GM23338 (cell line): ENCODE results near the gene COL25A1. TPM values are rescaled to one million over a fixed set of nuclear protein-coding genes. Genes with fewer than 3 reads are reported as not detected.

Experiments used
- ATAC-seq: fragments of 200-7000 bp; cut with Tn5 transposase; 3 replicates; pipeline ENCODE4 v1.9.1; 2020
- DNase-seq: peaks from one replicate; pipeline ENCODE4 v3.0.0-alpha.2; 2015; ENCODE audit warnings: low spot score
- H2AFZ ChIP-seq: fragments of 200-600 bp; sonication (generic); 2 replicates; pipeline ENCODE4 v1.8.0; 2016; ENCODE audit warnings: antibody characterized with exemption, mild to moderate bottlenecking, moderate library complexity
- H3F3A ChIP-seq: fragments of 200-600 bp; sonication (generic); replicated peaks from 2 replicates; pipeline ENCODE4 v1.8.0; 2017; ENCODE audit warnings: antibody characterized with exemption, mixed run types, low read depth
- H3K27ac ChIP-seq: fragments of 200-600 bp; sonication (generic); 2 replicates; pipeline ENCODE4 v1.6.1; 2016; ENCODE audit warnings: low read depth
- H3K27me3 ChIP-seq: fragments of 200-600 bp; sonication (generic); 2 replicates; pipeline ENCODE4 v1.8.0; 2016; ENCODE audit warnings: mild to moderate bottlenecking, mixed run types, moderate library complexity; ENCODE audit not compliant: insufficient read depth
- H3K36me3 ChIP-seq: fragments of 200-600 bp; sonication (generic); 2 replicates; pipeline ENCODE4 v1.8.0; 2016; ENCODE audit warnings: mild to moderate bottlenecking; ENCODE audit not compliant: insufficient read depth
- H3K4me1 ChIP-seq: fragments of 200-600 bp; sonication (generic); 2 replicates; pipeline ENCODE4 v1.8.0; 2016; ENCODE audit warnings: mild to moderate bottlenecking, moderate library complexity; ENCODE audit not compliant: insufficient read depth
- H3K4me2 ChIP-seq: fragments of 200-600 bp; sonication (generic); 2 replicates; pipeline ENCODE4 v1.7.1; 2017; ENCODE audit warnings: mixed run types
- H3K4me3 ChIP-seq: fragments of 200-600 bp; sonication (generic); 2 replicates; pipeline ENCODE4 v1.6.1; 2016; ENCODE audit warnings: mixed run types
- H3K79me2 ChIP-seq: fragments of 200-600 bp; sonication (generic); replicated peaks from 2 replicates; pipeline ENCODE4 v1.8.0; 2017; ENCODE audit warnings: mild to moderate bottlenecking; ENCODE audit not compliant: insufficient read depth
- H3K9me2 ChIP-seq: fragments of 200-600 bp; sonication (generic); 2 replicates; pipeline ENCODE4 v1.8.0; 2017; ENCODE audit not compliant: insufficient read depth
- H4K20me1 ChIP-seq: fragments of 200-600 bp; sonication (generic); replicated peaks from 2 replicates; pipeline ENCODE4 v1.8.0; 2017; ENCODE audit warnings: mild to moderate bottlenecking; ENCODE audit not compliant: insufficient read depth
- H3K27ac Mint-ChIP-seq: 2 replicates; pipeline ENCODE4 v1.8.0; 2020; ENCODE audit warnings: inconsistent platforms, mild to moderate bottlenecking, moderate library complexity, mixed read lengths
- H3K27me3 Mint-ChIP-seq: 3 replicates; pipeline ENCODE4 v1.8.0; 2022; ENCODE audit warnings: low read depth, mild to moderate bottlenecking, moderate library complexity, mixed read lengths, inconsistent platforms; ENCODE audit not compliant: insufficient read depth, poor library complexity
- H3K36me3 Mint-ChIP-seq: 3 replicates; pipeline ENCODE4 v1.8.0; 2021; ENCODE audit warnings: low read depth, mild to moderate bottlenecking, inconsistent platforms, moderate library complexity, mixed read lengths
- H3K4me1 Mint-ChIP-seq: 3 replicates; pipeline ENCODE4 v1.8.0; 2020; ENCODE audit warnings: mild to moderate bottlenecking, inconsistent platforms, mixed read lengths
- H3K4me3 Mint-ChIP-seq: 3 replicates; pipeline ENCODE4 v1.8.0; 2021; ENCODE audit warnings: moderate library complexity, mild to moderate bottlenecking, inconsistent platforms, mixed read lengths
- H3K9me3 Mint-ChIP-seq: 3 replicates; pipeline ENCODE4 v1.8.0; 2020; ENCODE audit warnings: moderate library complexity, mild to moderate bottlenecking, inconsistent platforms, mixed read lengths
- ETS1 ChIP-seq: IDR thresholded peaks from 2 replicates; pipeline ENCODE4 v1.6.1; 2016; ENCODE audit warnings: antibody characterized with exemption
- JUNB ChIP-seq: IDR thresholded peaks from one replicate; pipeline ENCODE4 v1.6.1; 2016; ENCODE audit warnings: antibody characterized with exemption; ENCODE audit not compliant: unreplicated experiment
- POLR2AphosphoS5 ChIP-seq: IDR thresholded peaks from 2 replicates; pipeline ENCODE4 v1.6.1; 2016; ENCODE audit warnings: antibody characterized with exemption, low read depth
- STAT1 ChIP-seq: IDR thresholded peaks from one replicate; pipeline ENCODE4 v1.6.1; 2016; ENCODE audit warnings: antibody characterized with exemption; ENCODE audit not compliant: unreplicated experiment
- ZNF462 ChIP-seq: fragments of 250-450 bp; sonication (Bioruptor Pico); IDR thresholded peaks from 2 replicates; pipeline ENCODE4 v1.5.0; 2020; ENCODE audit warnings: mild to moderate bottlenecking, moderate library complexity
- polyA plus RNA-seq: library from polyadenylated mRNA; unstranded; fragments of >200 nt; fragmentation: Nextera tagmentation; extraction: Ambion mirVana; gene quantifications from 2 replicates; pipeline ENCODE4 v1.2.1, GENCODE V29; 2016
- total RNA-seq: library from RNA; depleted of rRNA; stranded (reverse); fragments of >200 nt; shearing (Covaris generic); gene quantifications from 2 replicates; pipeline ENCODE4 v1.2.3, GENCODE V29; 2014

The COL25A1 gene
- total and polyA plus RNA-seq, 2 experiments from 2014 or later = 3.9 to 5.6 TPM

- Histone ChIP-seq H3K79me2 (no peaks in the 10 kb centered on the region), H2AFZ (no peak overlapping the region), H3K27ac (no peak overlapping the region), H3K4me2 (no peak overlapping the region), H4K20me1 (no peaks in the 10 kb centered on the region), H3K4me3 (no peak overlapping the region), H3K36me3 (no peaks in the 10 kb centered on the region), H3F3A (no peaks in the 10 kb centered on the region), H3K27me3 (no peaks in the 10 kb centered on the region), H3K9me2 (no peaks in the 10 kb centered on the region), H3K4me1 (no peaks in the 10 kb centered on the region)
- H3K4me3 Mint-ChIP-seq = no peak overlapping the region
- no peaks in the 10 kb centered on the region for H3K36me3 Mint-ChIP-seq
- no peak overlapping the region for H3K27ac Mint-ChIP-seq
- H3K4me1 Mint-ChIP-seq = no peaks in the 10 kb centered on the region
- H3K27me3 Mint-ChIP-seq = no peaks in the 10 kb centered on the region
- H3K9me3 Mint-ChIP-seq = no peaks in the 10 kb centered on the region
- ATAC-seq = no peak
- DNase-seq = no peak
- TF ChIP-seq POLR2AphosphoS5 = no peak
- no peak for TF ChIP-seq STAT1
- no peak for TF ChIP-seq JUNB
- TF ChIP-seq ZNF462 = no peak
Measured at GRCh38 chr4:109266891-109267290, 35.6 kb downstream of the COL25A1 start.

GRCh38 chr4:109266236-109266635 lies 36.2 kb downstream of the COL25A1 start:
- Histone ChIP-seq H3K4me1 (no peaks in the 10 kb centered on the region), H3K27me3 (no peaks in the 10 kb centered on the region), H3F3A (no peaks in the 10 kb centered on the region), H2AFZ (no peak overlapping the region), H3K4me3 (no peak overlapping the region), H3K4me2 (no peak overlapping the region), H4K20me1 (no peaks in the 10 kb centered on the region), H3K36me3 (no peaks in the 10 kb centered on the region), H3K79me2 (no peaks in the 10 kb centered on the region), H3K27ac (no peak overlapping the region), H3K9me2 (no peaks in the 10 kb centered on the region)
- no peak for TF ChIP-seq ETS1
- no peaks in the 10 kb centered on the region for H3K36me3 Mint-ChIP-seq
- no peaks in the 10 kb centered on the region for H3K4me1 Mint-ChIP-seq
- H3K27me3 Mint-ChIP-seq = no peaks in the 10 kb centered on the region
- no peaks in the 10 kb centered on the region for H3K9me3 Mint-ChIP-seq
- DNase-seq (no peak), ATAC-seq (no peak)
- H3K27ac Mint-ChIP-seq = no peak overlapping the region
- no peak overlapping the region for H3K4me3 Mint-ChIP-seq
